ENCODE data around the gene FOCAD. TPM values are rescaled to one million over a fixed set of nuclear protein-coding genes. Genes with fewer than 3 reads are reported as not detected.

FOCAD gene
- total and polyA plus RNA-seq, 2 of the 8 experiments (the other 6 are each of a cell fraction or from before 2014, with no cell fraction given), result 22.0 to 38.4 TPM

- H2AFZ ChIP-seq (ENCODE audit: low read length), result no peak overlapping the region
- H3K18ac ChIP-seq (ENCODE audit: extremely low read depth, low read length), result no peak overlapping the region
- H3K4ac ChIP-seq (replicated peaks; ENCODE audit: insufficient read length, low read depth, low read length), result no peak overlapping the region
- H2BK15ac ChIP-seq (ENCODE audit: low read length), result no peak overlapping the region
- no peaks in the 10 kb centered on the region for H3K23me2 ChIP-seq (ENCODE audit: low read depth, low read length)
- no peak overlapping the region for H3K27ac ChIP-seq (ENCODE audit: low read depth, low read length)
- FAIRE-seq, result no peak
- no peak overlapping the region for H2BK120ac ChIP-seq (replicated peaks; ENCODE audit: low read depth, low read length)
- TF ChIP-seq GABPA (IDR thresholded peaks at IDR 0.05; ENCODE audit: borderline replicate concordance, insufficient read depth, low read length) (no peak), POLR2A (IDR thresholded peaks at IDR 0.05; ENCODE audit: control extremely low read depth in 1 of 2, low read depth in 2 of 2, low read length in 2 of 2) (no peak), KDM4A (IDR thresholded peaks at IDR 0.05; ENCODE audit: low read depth, low read length, severe bottlenecking) (no peak), POU5F1 (IDR thresholded peaks at IDR 0.05; ENCODE audit: low read depth, low read length) (no peak), USF2 (IDR thresholded peaks at IDR 0.05; ENCODE audit: low read length) (no peak), E2F6 (IDR thresholded peaks at IDR 0.05) (no peak), SP1 (IDR thresholded peaks at IDR 0.05; ENCODE audit: low read depth, low read length) (no peak), RAD21 (IDR thresholded peaks at IDR 0.05 in 1 of 2, conservative IDR thresholded peaks at IDR 0.05 in 1 of 2; ENCODE audit: low read depth in 2 of 2, low read length in 2 of 2) (no peak), HDAC2 (IDR thresholded peaks at IDR 0.05; ENCODE audit: borderline replicate concordance in 1 of 2, low read depth in 2 of 2, low read length in 2 of 2) (no peak)
- H2AK5ac ChIP-seq (ENCODE audit: low read depth, low read length), result no peak overlapping the region
- H2BK12ac ChIP-seq (ENCODE audit: low read depth, low read length), result no peak overlapping the region
- H3K9ac ChIP-seq (replicated peaks in 1 of 4; ENCODE audit: extremely low read depth in 1 of 4, low read depth in 3 of 4, low read length in 3 of 4), result no peak overlapping the region
- no peaks in the 10 kb centered on the region for H3K79me2 ChIP-seq (ENCODE audit: control insufficient read depth in 1 of 2, insufficient read depth in 2 of 2, low read length in 2 of 2)
- H4K20me1 ChIP-seq (replicated peaks in 1 of 2; ENCODE audit: control insufficient read depth in 1 of 2, insufficient read depth in 2 of 2, low read length in 2 of 2), result no peaks in the 10 kb centered on the region
- no peaks in the 10 kb centered on the region for H3K9me3 ChIP-seq (ENCODE audit: insufficient read depth in 2 of 2, low read depth in 1 of 2, low read length in 1 of 2)
- H3K79me1 ChIP-seq (ENCODE audit: low read depth, low read length), result no peaks in the 10 kb centered on the region
- no peak overlapping the region for H4K5ac ChIP-seq (ENCODE audit: insufficient read length, low read depth, low read length)
- H2BK5ac ChIP-seq (ENCODE audit: low read depth, low read length), result no peak overlapping the region
- no peak overlapping the region for H3K23ac ChIP-seq (ENCODE audit: insufficient read length)
- H3K27me3 ChIP-seq (replicated peaks in 1 of 4; ENCODE audit: control insufficient read depth in 3 of 4, extremely low read depth in 1 of 4, insufficient read depth in 3 of 4, low read length in 3 of 4), result no peaks in the 10 kb centered on the region
- no peak overlapping the region for H3K4me2 ChIP-seq (ENCODE audit: insufficient read depth in 1 of 2, low read depth in 2 of 2, low read length in 2 of 2)
- H3K4me3 ChIP-seq (ENCODE audit: extremely low read depth in 1 of 4, insufficient read depth in 2 of 4, low read depth in 3 of 4, low read length in 4 of 4), result no peak overlapping the region
- DNase-seq (ENCODE audit: low read depth in 1 of 2, low spot score in 2 of 2), result no peak
- H3K36me3 ChIP-seq (ENCODE audit: control insufficient read depth in 2 of 4, insufficient read depth in 4 of 4, low read length in 3 of 4), result no peaks in the 10 kb centered on the region
- H3K14ac ChIP-seq (ENCODE audit: insufficient read length), result no peak overlapping the region
- WGBS, 2 experiments (ENCODE audit: extremely low coverage in 1 of 2, insufficient coverage in 1 of 2, insufficient read length in 1 of 2, insufficient replicate concordance in 2 of 2, low coverage in 1 of 2, low lambda C conversion rate in 2 of 2, missing lambda C conversion rate in 1 of 2), result 89% methylated on average over 1 of the region's 1 CpG; no CpG with 5 or more reads in 1 of the 2 experiments
- POLR2A ChIA-PET (ENCODE audit: partially characterized antibody), result interaction anchor here (2.5 kb wide), 1 partner anchor 10 kb away, joined by 13 read pairs; no protein-coding TSS in a partner anchor
- H4K8ac ChIP-seq (ENCODE audit: extremely low read depth, insufficient read depth, low read length), result no peak overlapping the region
- no peak overlapping the region for H3K56ac ChIP-seq (replicated peaks; ENCODE audit: insufficient read length, low read depth, low read length)
- H3K4me1 ChIP-seq (replicated peaks in 1 of 4; ENCODE audit: control insufficient read depth in 3 of 4, insufficient read depth in 4 of 4, low read length in 3 of 4), result no peaks in the 10 kb centered on the region
- H4K91ac ChIP-seq (replicated peaks; ENCODE audit: insufficient read length, low read length), result no peak overlapping the region
- CTCF ChIA-PET (ENCODE audit: partially characterized antibody), result interaction anchor here (1.6 kb wide), 1 partner anchor 292 kb away, joined by 3 read pairs; no protein-coding TSS in a partner anchor
- no peak overlapping the region for H2BK20ac ChIP-seq (ENCODE audit: low read length)
These were observed 34.7 kb upstream of the FOCAD start for GRCh38 chr9:20649381-20649780.

Measured in H1 (cell line).